Heart right ventricle (tissue), 16 donors: ENCODE results near the gene RAB32. TPM values are rescaled to one million over a fixed set of nuclear protein-coding genes. Genes with fewer than 3 reads are reported as not detected.

Experiments
- ATAC-seq, 8 donors: fragments of 200-7000 bp; cut with Tn5 transposase; one replicate each; pipeline ENCODE4 v1.9.1; 2020; ENCODE audit warnings: mild to moderate bottlenecking in 8 of 8, moderate library complexity in 8 of 8, moderate number of reproducible peaks in 1 of 8
- DNase-seq, 2 donors: peaks; one replicate each; pipeline ENCODE4 v3.0.0-alpha.2; 2020
- H3K27ac ChIP-seq, 10 donors: fragments of 200-600 bp; sonication (generic) in 2 of 10; one replicate each; pipeline versions ENCODE4 v1.5.0 to v1.8.0; 2020 to 2022; ENCODE audit warnings: mild to moderate bottlenecking in 3 of 10
- H3K27me3 ChIP-seq, 7 donors: fragments of 200-600 bp; one replicate each; pipeline ENCODE4 v1.8.0; 2021 to 2022; ENCODE audit warnings: mild to moderate bottlenecking in 2 of 7
- H3K36me3 ChIP-seq, 9 donors: fragments of 200-600 bp; sonication (generic) in 1 of 9; one replicate each; pipeline versions ENCODE4 v1.5.0 to v1.8.0; 2020 to 2022; ENCODE audit warnings: mild to moderate bottlenecking in 2 of 9
- H3K4me1 ChIP-seq, 9 donors: fragments of 200-600 bp; sonication (generic) in 1 of 9; one replicate each; pipeline versions ENCODE4 v1.5.0 to v1.8.0; 2020 to 2022; ENCODE audit warnings: mild to moderate bottlenecking in 4 of 9
- H3K4me3 ChIP-seq, 10 donors: fragments of 200-600 bp; sonication (generic) in 2 of 10; one replicate each; pipeline versions ENCODE4 v1.5.0 to v1.8.0; 2020 to 2022; ENCODE audit warnings: mild to moderate bottlenecking in 7 of 10, moderate library complexity in 2 of 10
- H3K9me3 ChIP-seq, 11 donors: fragments of 200-600 bp in 10 of 11; sonication (generic) in 2 of 11; one replicate each; pipeline versions ENCODE4 v1.5.0 to v1.8.0; 2013 to 2022; ENCODE audit warnings: mild to moderate bottlenecking in 2 of 11, control low read depth in 1 of 11, moderate library complexity in 1 of 11
- WGBS, 2 donors: extraction: QIAGEN DNeasy Blood & Tissue Kit; methylation state at CpG; one replicate each; pipeline ENCODE4 v1.1.7; 2013; ENCODE audit warnings: inconsistent platforms in 1 of 2; 5-methylcytosine and 5-hydroxymethylcytosine counted together
- intact Hi-C, 10 donors: fragments of 100-400 bp; cut with DNase I; formaldehyde crosslinking; loops; one replicate each; pipeline versions ENCODE4 v1.11.1 to v1.14.2; 2022
- long read RNA-seq, 3 donors: library from polyadenylated mRNA; unstranded; transcript quantifications; one replicate each; pipeline ENCODE4 v2.0.0, GENCODE V29; 2020 to 2021
- polyA plus RNA-seq, 2 donors: library from polyadenylated mRNA; stranded (reverse); fragments of 200-250 nt; gene quantifications; one replicate each; pipeline ENCODE4 v1.2.3, GENCODE V29; 2013
- total RNA-seq, 10 donors: library from RNA; stranded (reverse); fragmentation: NEBNext Ultra II Directional in 3 of 10; extraction: Animal tissue kit (Norgen Biotek cat#: 25700) in 3 of 10; gene quantifications; one replicate each; pipeline versions ENCODE4 v1.2.1 to v1.2.4, GENCODE V29; 2021 to 2023
- TF ChIP-seq, protein P1 (sequence below), 9 donors: fragments of 200-600 bp; sonication (generic) in 2 of 9; IDR thresholded peaks; one replicate each; pipeline versions ENCODE4 v1.5.0 to v1.8.0; 2021 to 2022; ENCODE audit warnings: antibody characterized with exemption in 9 of 9, mild to moderate bottlenecking in 5 of 9, moderate library complexity in 1 of 9
- donor health status: Arrhythmogenic right ventricular cardiomyopathy.
- donor health status: ischemic (EF 13 %, LVEDD 7.1; RV severe dilation, severe dysfunction).
- donor health status: healthy with polysubstance abuse.
- donor health status: DM: no; HTN: yes; CAD: no.
- donor health status: DM: no; HTN: no; CAD: no.
- donor health status: ischemic (EF 25% LVEDD 6.9; RV normal size, moderate dysfunction).
- donor health status: ischemic (EF 25% LVEDD 5.7; RV mildly dilated, moderate dysfunction).
- donor health status: healthy.
- donor health status: DM: yes; HTN: yes; CAD: no.
- donor health status: Ischemic cardiomyopathy.
- donor health status: ischemic (EF 35%, LVEDD 5.7; RV mildly dilated, moderate dysfunction).
- donor health status: nonischemic (EF 11% LVEDD 7.7; RV severe dilation, severe dysfunction).
- donor health status: DM: yes; HTN: yes; CAD: no.
- donor health status: PGD.
- donor health status: ischemic (EF 29% LVEDD 5.4; RV normal size, mild dysfunction).
- donor health status: nonischemic (EF 23%, LVEDD 6.1; RV moderate dilation, normal function).

RAB32 gene
- 10 to 100 TPM in 2 of 10 donors, 1 to 10 TPM in 8; 1.6 to 14.5 (median 4.2) TPM for total RNA-seq
- 10 to 100 TPM in 1 of 2 donors, 1 to 10 TPM in 1; 3.4 to 10.5 TPM for polyA plus RNA-seq
- long read RNA-seq, donor 1, transcript RAB32-201 (3 exons, 1,217 nt) = major isoform, 11 of 12 reads
- long read RNA-seq, donor 1, partial matches to known transcripts = 0 of 12 reads
- long read RNA-seq, donor 1, other reads (novel, unspliced or antisense) = 1 of 12 reads
- long read RNA-seq, donor 2, transcript RAB32-201 (3 exons, 1,217 nt) = major isoform, 9 of 11 reads
- long read RNA-seq, donor 2, partial matches to known transcripts = 1 of 11 reads
- long read RNA-seq, donor 2, other reads (novel, unspliced or antisense) = 1 of 11 reads
- long read RNA-seq, donor 3, transcript RAB32-201 (3 exons, 1,217 nt) = major isoform, 6 of 6 reads
- long read RNA-seq, donor 3, partial matches to known transcripts = 0 of 6 reads
- long read RNA-seq, donor 3, other reads (novel, unspliced or antisense) = 0 of 6 reads

DNA sequence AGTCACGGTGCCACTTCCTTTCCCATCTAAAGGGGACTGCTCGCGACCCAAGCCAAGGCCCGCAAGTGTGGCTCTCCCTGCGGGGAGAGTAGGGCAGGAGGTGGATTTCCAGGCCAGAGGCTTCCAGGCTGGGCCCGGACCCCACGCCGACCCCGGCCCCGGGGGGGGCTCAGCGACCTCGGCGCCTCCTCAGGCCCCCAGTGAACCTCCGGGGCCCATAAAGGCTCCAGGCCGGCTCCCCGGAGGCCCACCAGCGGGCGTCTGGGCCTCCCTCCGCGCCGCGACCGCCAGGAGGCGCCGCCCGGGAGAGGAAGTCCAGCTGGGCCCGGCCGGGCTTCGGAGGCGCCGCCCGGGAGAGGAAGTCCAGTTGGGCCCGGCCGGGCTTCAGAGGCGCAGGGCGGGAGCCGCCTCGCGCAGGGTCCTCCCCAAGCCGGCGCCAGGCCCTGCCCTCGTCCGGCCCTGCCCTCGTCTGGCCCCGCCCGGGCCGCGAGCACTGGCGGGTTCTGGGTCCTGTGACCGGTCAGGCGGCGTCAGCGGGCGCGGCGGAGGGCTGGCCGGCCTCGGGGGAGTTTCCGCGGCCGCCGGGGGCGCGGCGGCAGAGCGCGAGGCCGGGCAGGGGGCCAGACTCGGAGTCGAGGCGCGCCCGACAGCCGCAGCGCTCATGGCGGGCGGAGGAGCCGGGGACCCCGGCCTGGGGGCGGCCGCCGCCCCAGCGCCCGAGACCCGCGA, at the start of gene RAB32:
Gene RAB32, plus strand, starts transcription at position 623 of the 729 bp plus-strand sequence. Its CDS starts 39 bp downstream, at position 662.
- WGBS, 2 donors = 1 to 2% methylated on average over 77 to 86 of the region's 86 CpGs
- TF ChIP-seq, protein P1, sequence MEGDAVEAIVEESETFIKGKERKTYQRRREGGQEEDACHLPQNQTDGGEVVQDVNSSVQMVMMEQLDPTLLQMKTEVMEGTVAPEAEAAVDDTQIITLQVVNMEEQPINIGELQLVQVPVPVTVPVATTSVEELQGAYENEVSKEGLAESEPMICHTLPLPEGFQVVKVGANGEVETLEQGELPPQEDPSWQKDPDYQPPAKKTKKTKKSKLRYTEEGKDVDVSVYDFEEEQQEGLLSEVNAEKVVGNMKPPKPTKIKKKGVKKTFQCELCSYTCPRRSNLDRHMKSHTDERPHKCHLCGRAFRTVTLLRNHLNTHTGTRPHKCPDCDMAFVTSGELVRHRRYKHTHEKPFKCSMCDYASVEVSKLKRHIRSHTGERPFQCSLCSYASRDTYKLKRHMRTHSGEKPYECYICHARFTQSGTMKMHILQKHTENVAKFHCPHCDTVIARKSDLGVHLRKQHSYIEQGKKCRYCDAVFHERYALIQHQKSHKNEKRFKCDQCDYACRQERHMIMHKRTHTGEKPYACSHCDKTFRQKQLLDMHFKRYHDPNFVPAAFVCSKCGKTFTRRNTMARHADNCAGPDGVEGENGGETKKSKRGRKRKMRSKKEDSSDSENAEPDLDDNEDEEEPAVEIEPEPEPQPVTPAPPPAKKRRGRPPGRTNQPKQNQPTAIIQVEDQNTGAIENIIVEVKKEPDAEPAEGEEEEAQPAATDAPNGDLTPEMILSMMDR (IDR thresholded peaks at IDR 0.05) = peak; percentile 50 to 93 (median 82)

DNA sequence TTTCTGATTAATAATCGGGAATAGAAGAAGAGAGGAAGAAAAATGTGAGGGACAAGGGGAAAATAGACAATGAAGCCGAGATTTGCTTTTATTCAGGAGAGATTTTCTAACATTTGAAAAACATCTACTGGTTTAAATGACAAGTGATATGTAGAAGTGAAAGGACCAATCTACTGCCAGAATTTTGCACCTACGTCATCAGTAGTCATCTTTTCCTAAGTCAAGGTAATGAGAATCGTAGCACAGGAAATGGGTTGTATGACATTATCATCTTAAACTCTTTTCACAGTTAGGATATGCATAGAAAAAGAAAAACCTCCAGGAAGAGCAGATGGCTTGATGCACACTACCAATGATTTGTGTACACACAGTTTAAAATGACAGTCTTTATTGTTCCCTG, 45.3 kb upstream of the RAB32 start:
- Histone ChIP-seq H3K9me3 (peaks cover 0 to 5% (median 0%) of the 10 kb centered on the region in 11 donors), H3K27me3 (no peaks in the 10 kb centered on the region), H3K36me3 (no peaks in the 10 kb centered on the region), H3K27ac (no peak overlapping the region), H3K4me1 (no peaks in the 10 kb centered on the region), H3K4me3 (no peak overlapping the region)
- TF ChIP-seq, protein P1 (IDR thresholded peaks at IDR 0.05) = no peak
- no peak for DNase-seq
- intact Hi-C loops = no loop called here
- no peak for ATAC-seq
- WGBS, 2 donors = 66 to 70% methylated on average over 4 of the region's 4 CpGs

More for the DNA sequence above, at the start of gene RAB32:
- Histone ChIP-seq H3K9me3 (no peaks in the 10 kb centered on the region), H3K4me1 (peaks cover 0 to 43% (median 30%) of the 10 kb centered on the region in 9 donors), H3K27ac (peak within 1 kb of the TSS; percentile 84 to 98 (median 96)), H3K4me3 (peak within 1 kb of the TSS; percentile 77 to 86 (median 80)), H3K36me3 (no peaks in the 10 kb centered on the region), H3K27me3 (no peaks in the 10 kb centered on the region)
- intact Hi-C loops = loop anchor here in 4 of 10 donors (2.0 to 10.0 kb wide), 6 partner anchors 154 to 661 kb away; partner anchors contain the start of genes SHPRH (in 2 of the 4) and STXBP5 (in 1 of the 4)
- DNase-seq (peak; percentile 93 to 94), ATAC-seq (peak; percentile 98 to 100 (median 99))

DNA sequence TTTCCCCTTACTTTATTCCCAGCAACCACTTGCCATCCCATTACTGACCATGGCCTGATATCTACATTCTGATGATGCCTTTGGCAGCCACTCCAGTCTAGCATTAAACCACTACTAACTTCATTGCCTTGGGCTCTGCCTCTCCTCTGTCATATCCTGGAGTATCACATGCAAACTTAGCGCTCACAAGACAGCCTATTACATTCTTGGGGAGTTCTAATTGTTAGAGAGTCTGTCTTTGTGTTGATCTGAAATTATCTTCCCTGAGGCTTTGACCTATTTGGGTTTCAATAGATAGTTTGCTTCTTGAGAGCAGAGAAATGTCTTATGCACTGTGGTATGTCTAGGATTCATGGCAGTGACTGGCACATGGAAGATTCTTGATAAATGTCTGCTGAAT, 40.5 kb upstream of the RAB32 start:
- Histone ChIP-seq H3K27ac (no peak overlapping the region), H3K27me3 (no peaks in the 10 kb centered on the region), H3K36me3 (no peaks in the 10 kb centered on the region), H3K4me1 (no peaks in the 10 kb centered on the region), H3K4me3 (no peak overlapping the region), H3K9me3 (peaks cover 0 to 5% (median 0%) of the 10 kb centered on the region in 11 donors)
- no peak for ATAC-seq
- no peak for DNase-seq
- WGBS, 2 donors = 91 to 92% methylated on average over 1 of the region's 1 CpG
- intact Hi-C loops = no loop called here
- TF ChIP-seq, protein P1 (IDR thresholded peaks at IDR 0.05) = no peak

DNA sequence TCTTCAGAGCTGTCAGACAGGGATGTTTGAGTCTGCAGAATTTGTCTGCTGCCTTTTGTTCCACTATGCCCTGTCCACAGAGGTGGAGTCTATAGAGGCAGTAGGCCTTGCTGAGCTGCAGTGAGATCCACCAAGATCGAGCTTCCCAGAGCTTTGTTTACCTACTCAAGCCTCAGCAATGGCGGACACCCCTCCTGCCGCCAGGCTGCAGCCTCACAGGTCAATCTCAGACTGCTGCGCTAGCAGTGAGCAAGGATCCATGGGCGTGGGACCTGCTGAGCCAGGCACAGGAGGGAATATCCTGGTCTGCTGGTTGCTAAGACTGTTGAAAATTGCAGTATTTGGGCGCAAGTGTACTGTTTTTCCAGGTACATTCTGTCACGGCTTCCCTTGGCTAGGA, 28.4 kb upstream of the RAB32 start:
- H3K27ac ChIP-seq = no peak overlapping the region
- peaks cover 0 to 5% (median 0%) of the 10 kb centered on the region in 7 donors for H3K27me3 ChIP-seq
- 84 to 86% methylated on average over 7 of the region's 7 CpGs for WGBS, 2 donors
- DNase-seq (peak in 1 of 2 donors; percentile 1), ATAC-seq (no peak)
- no peak overlapping the region for H3K4me3 ChIP-seq
- peaks cover 0 to 16% (median 0%) of the 10 kb centered on the region in 11 donors for H3K9me3 ChIP-seq
- TF ChIP-seq, protein P1 (IDR thresholded peaks at IDR 0.05) = no peak
- H3K36me3 ChIP-seq = no peaks in the 10 kb centered on the region
- H3K4me1 ChIP-seq = no peaks in the 10 kb centered on the region
- intact Hi-C loops = no loop called here
